ENCODE data around the gene TDRD7. TPM values are rescaled to one million over a fixed set of nuclear protein-coding genes. Genes with fewer than 3 reads are reported as not detected.
A peak's percentile ranks its signal among the peaks of the same experiment; 100 is the strongest.

TDRD7 gene
- total and polyA plus RNA-seq, 9 of the 15 experiments (the other 6 are each of a cell fraction or from before 2014, with no cell fraction given) = 2.2 to 7.7 (median 5.2) TPM

DNA sequence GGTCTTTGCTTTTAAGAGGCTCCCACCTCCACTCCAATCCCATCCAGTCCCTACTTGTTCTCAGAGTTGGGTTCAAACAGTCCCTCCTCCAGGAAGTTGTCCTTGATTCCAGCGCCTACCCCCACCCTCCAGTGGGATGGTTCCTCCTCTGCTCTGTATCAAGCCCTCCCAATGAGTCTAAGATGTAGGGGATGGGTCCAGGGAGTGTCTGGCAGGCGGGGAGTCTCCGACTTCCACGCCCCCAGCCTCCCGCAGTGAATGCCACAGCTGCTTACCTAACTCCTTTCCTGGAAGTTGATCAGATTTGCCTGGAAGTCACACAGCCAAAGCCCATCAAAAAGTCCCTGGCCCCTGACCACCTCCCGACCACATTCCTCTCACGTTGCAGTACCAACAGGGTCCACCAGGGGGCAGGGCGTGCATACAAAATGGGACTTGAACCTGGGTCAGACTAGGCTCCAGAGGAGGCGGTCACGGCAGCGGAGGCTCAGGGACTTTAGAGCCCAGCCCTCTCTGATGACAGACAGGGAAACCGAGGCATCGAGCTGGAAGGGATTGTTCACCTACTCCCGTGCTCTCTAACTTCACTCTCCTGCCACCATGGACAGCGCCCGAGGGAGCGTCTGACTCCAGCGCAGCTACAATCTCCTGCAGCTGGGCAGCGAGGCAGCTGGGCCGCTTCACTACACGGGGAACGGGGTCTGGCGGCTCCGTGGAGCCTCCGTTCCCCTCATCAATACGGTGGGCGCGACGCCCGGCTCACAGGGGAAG, 25.0 kb upstream of the TDRD7 start (continued):
- TF ChIP-seq, protein P1, sequence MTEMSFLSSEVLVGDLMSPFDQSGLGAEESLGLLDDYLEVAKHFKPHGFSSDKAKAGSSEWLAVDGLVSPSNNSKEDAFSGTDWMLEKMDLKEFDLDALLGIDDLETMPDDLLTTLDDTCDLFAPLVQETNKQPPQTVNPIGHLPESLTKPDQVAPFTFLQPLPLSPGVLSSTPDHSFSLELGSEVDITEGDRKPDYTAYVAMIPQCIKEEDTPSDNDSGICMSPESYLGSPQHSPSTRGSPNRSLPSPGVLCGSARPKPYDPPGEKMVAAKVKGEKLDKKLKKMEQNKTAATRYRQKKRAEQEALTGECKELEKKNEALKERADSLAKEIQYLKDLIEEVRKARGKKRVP (CRISPR knock-in tag; IDR thresholded peaks at IDR 0.05) = no peak
- TF ChIP-seq, protein P2, sequence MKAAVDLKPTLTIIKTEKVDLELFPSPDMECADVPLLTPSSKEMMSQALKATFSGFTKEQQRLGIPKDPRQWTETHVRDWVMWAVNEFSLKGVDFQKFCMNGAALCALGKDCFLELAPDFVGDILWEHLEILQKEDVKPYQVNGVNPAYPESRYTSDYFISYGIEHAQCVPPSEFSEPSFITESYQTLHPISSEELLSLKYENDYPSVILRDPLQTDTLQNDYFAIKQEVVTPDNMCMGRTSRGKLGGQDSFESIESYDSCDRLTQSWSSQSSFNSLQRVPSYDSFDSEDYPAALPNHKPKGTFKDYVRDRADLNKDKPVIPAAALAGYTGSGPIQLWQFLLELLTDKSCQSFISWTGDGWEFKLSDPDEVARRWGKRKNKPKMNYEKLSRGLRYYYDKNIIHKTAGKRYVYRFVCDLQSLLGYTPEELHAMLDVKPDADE (conservative IDR thresholded peaks at IDR 0.05; ENCODE audit: control insufficient read depth, low read depth, low read length) = 0 out of 2 replicates have a peak, but pooled peaks have one; percentile 38
- peak; percentile 84; the same call in 1 of the 2 replicates for TF ChIP-seq ZNF766 (CRISPR knock-in tag; conservative IDR thresholded peaks at IDR 0.05)
- TF ChIP-seq, protein P3, sequence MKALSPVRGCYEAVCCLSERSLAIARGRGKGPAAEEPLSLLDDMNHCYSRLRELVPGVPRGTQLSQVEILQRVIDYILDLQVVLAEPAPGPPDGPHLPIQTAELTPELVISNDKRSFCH (CRISPR knock-in tag; IDR thresholded peaks at IDR 0.05) = no peak
- TF ChIP-seq, protein P3 (tag; IDR thresholded peaks at IDR 0.05) = peak; percentile 57; the same call in 1 of the 2 replicates
- TF ChIP-seq, protein P4, sequence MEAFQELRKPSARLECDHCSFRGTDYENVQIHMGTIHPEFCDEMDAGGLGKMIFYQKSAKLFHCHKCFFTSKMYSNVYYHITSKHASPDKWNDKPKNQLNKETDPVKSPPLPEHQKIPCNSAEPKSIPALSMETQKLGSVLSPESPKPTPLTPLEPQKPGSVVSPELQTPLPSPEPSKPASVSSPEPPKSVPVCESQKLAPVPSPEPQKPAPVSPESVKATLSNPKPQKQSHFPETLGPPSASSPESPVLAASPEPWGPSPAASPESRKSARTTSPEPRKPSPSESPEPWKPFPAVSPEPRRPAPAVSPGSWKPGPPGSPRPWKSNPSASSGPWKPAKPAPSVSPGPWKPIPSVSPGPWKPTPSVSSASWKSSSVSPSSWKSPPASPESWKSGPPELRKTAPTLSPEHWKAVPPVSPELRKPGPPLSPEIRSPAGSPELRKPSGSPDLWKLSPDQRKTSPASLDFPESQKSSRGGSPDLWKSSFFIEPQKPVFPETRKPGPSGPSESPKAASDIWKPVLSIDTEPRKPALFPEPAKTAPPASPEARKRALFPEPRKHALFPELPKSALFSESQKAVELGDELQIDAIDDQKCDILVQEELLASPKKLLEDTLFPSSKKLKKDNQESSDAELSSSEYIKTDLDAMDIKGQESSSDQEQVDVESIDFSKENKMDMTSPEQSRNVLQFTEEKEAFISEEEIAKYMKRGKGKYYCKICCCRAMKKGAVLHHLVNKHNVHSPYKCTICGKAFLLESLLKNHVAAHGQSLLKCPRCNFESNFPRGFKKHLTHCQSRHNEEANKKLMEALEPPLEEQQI (IDR thresholded peaks at IDR 0.05) = 0 out of 2 replicates have a peak, but pooled peaks have one; percentile 42

Measured in K562 (cell line).